NCI-H1105 (cell line): ENCODE measurements around the gene PDE9A.

Experiments used
- DNase-seq: peaks from one replicate; lab custom pipeline; 2025; lab: John Stamatoyannopoulos, UW

PDE9A gene

DNA sequence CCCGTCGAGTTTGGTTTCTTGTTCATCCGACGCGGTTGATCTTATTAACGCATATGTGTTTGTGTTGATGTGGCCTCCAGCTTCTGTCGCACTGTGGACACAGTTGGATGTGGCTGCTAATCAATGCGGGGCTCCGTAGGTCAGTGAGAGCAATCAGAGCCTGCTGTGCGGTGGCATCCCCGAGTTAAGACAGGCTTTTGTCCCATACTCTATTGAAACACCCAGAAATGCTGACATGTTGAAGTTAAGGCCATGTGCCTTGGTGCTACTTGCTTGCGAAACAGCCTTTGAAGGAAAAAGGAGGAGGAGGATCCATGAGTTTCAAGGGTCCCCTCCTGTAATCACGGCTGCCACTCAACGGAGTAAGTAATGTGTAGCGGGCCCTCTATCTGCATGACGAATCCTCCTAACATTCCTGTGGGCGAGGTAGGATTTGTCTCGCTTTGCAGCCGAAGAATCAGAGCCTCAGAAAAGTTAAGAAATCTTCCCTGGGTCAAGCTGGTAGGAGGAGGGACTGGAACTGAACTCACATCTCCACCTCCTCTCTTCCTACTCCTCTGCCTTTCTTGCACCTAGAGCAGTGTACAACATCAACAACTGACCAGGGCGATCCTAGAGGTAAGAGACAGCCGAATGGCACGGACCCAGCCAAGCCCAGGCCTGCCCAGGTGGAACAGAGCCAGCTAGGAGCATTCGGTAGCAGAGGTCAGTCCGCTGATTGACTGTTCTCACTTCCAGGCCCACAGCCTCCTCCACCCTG is 19.5 kb downstream of the PDE9A start:
- DNase-seq = no peak

DNA sequence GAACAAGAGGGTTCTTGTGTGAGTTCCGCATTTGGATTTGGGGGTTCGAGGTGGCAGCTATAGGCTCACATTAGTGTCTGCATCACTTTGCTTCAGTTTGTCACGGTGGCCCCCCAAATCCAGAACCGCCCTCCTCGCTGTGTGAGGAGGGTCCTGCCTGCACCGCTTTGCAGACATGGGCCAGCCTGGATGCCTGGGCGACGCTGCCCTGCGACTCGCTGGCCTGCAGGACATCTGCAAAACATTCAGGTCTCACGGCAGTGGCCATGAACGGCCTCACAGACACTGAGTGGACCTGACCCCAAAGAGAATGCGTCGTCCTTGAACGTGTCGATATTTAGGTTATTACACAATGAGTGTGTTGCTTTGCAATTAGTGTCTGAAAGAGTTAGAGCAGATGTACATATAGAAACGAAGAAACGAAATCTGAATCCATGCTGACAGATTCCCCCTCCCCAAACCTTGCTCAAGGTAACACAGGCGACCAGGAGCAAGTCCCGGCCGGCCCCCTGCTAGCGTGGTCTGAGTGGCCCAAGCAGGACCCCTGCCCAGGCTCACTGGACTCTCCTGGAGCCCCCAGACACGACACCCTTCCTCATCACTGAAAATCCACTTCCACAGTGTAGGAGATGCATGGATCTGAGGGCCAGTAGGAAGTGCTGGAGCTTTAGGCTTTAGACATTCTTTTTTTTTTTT is 20.4 kb downstream of the PDE9A start:
- DNase-seq = no peak

DNA sequence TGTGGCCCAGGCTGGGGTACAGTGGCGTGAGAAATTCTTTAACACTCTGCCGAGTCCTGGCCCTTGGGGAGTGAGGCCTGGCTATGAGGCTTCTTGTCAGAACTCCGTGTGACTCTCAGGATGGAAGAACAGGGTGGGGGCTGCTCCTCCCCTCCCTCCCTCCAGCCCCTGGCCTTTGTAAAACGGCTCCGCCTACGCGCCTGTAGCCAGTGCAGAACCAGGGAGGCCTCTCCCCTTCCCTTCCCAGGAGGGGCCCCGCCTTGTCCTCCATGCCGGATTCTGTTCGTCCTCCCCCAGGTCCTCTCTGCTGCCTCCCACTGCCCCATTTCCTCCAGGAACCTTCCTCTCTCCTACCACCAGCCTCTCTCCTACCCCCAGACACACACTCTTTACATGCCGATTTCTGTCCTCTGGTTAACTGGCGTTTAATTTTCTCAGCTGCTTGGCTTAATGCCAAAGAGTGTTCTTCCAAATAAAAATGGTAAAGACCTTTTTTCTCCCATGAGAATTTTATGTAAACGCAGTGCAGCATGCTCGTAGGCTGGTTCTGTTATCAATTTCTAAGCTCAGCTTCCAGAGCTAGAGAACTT is 21.0 kb downstream of the PDE9A start:
- peak; percentile 82 for DNase-seq

DNA sequence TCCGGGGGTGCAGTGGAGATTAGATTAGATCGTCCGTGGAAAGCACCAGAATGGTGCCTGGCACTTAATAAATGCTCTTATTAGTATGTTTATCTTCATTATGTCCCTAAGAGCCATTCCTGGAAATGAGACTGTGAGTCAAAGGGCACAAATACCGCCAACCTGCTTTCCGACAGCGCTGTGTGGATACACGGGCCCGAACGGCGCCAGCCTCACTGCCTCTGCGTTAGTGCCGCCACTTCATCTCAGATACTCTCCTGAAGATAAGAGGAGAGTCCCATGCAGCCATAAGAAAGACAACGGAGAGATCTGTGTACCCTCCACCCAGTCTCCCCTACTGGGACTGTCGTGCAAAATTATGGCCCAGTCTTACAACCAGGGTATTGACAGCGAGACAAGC is 22.0 kb downstream of the PDE9A start:
- no peak for DNase-seq

DNA sequence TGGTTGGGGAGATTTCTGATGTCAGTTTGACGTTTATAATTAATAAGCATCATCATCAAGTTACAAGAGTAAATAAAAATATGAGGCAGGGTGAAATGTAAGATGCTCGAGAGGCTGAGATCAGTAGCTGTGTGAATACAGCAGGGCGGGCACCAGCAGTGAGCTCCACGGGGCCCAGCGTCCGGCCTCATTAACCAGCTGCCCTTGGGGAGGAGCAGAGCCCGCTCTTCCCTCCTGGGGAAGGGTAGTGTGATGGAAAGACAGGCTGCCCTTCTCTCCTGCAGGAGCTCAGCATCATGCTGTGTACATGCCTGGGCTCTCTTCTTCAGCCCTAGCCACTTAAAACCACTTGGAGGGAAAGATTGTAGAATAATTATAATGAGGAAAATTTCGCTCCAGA is 23.4 kb downstream of the PDE9A start:
- DNase-seq = no peak

DNA sequence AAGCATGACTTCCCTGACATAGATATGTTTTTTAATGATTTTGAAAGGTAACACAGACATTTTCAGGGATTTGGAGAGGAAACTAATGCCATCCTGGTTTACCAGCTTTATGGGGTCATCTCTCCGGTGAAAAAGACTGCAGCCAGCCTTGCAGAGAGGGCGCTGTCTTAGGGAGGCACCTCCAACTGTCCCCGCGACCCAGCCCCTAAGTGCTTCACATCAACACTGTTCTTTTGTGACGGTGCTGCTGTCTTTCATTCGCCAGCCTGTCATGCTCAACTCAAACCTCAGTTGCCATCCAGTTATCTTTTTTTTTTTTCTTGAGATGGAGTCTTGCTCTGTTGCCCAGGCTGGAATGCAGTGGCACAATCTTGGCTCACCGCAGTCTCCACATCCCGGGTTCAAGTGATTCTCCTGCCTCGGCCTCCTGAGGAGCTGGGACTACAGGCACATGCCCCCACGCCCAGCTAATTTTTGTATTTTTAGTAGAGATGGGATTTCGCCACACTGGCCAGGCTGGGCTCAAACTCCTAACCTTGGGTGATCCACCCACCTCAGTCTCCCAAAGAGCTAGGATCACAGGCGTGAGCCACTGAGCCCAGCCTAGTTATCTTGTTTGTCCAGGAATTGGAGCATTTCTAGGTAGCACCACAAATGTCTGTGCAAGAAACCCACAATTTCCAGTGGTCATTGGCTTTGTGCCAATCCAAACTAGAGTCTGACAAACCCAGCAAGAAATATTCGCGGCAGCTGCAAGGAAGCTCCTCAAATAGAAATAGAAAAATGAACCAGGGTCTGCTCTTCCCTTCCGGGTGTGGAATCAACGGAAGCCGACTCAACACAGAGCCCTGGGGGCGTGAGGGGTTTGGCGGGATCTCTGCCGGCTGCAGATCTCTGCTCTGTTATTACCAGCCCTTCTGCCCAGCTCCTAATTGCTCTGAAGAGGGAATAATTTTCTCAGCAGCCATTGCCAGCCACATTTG is 24.2 kb downstream of the PDE9A start:
- DNase-seq = peak; percentile 77

DNA sequence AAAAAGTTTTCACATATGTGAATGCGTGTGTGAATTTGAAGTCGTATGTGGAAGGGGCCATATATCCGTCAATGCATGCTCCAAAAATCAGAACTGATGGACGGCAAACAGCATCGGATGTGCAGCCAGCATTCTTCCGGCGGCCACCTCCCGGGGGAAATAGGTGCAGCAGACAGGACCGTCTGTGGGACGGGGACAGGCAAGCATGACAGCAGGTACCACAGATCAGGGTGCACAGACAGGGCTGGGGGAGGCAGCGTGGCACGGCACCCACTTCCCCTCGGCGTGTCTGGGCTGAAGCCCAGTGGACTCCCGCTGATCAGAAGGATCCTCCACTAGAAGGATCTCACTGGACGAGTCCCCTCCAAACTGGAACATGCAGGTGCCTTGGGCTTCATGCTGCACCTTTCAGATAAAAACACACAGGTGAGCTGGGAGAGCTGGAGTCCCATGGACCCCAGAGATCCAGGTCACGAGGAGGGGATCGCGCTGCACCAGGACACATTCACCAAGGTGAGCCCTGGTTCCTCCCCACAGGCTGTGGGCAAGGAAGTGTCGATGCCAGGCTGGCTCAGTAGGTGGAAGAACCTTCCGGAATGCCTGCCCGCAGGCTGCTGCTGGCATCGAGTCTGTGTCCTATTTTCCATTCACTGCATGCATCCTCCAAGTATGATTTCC is 25.3 kb downstream of the PDE9A start:
- no peak for DNase-seq

DNA sequence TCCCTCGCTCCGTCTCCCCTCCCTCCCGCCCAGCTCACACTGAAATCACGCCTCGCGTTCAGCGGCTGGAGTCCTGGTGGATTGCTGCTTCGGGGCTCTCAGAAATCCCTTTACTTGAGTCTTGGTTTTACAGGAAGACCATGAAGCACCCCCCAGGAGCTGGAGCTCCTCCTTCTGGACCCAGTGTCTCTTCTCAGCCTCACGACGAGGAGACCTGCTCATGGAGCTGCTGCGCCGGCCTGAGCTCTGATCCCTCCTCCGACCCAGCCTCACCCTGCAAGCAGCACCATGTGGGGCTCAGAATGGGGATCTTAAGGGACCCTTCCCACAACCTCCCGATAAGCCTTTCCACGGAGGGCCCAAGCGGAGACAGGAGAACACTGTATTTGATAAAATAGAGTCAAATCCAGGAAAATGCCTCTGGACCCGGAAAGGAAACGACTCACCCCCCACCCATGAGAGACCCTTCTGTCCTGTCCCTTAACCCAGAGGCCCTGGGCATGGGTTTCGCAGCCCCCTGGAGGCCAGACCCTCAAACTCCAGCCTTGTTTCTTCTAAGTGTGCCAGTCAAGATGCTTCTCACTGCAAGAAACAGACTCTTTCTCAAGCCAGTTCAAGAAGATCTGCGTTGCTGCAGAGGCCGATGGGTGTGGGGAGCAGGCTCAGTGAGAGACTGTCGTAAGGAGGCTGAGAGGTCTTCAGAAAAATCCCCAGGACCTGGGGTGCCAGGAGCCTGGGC is 26.1 kb downstream of the PDE9A start:
- no peak for DNase-seq

DNA sequence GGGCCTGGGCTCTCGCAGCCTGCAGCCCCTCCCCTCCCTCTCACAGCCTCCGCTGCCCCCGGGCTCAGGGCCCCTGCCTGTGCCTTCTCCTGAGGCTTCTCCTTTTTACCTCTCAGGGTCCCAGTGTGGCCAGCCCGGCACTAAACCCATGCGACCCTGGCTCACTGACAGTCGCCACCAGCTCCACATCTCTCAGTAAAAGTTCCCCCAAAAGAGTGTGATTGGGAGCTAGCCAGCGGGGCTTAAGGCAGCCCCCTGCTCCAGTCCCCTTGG is 26.6 kb downstream of the PDE9A start:
- DNase-seq = no peak

DNA sequence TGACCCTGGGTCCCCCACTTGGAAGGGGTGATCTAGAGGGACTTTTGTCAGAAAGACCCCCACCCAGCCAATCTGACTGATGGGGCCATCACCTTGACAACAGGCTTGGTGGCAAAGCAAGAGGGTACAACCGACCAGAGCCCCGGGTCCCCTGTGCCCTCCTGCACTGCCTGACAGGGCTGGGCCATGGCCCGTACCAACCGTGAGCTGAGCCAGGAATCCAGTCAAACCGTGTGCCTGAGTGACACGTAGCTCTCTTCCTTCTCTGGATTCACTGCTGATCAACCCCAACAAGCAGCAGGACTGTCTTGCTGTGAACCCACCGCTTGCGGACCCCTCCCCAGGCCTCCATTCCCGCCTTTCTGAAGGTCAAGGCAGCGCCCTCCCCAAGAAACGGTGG is 27.0 kb downstream of the PDE9A start:
- DNase-seq = no peak

DNA sequence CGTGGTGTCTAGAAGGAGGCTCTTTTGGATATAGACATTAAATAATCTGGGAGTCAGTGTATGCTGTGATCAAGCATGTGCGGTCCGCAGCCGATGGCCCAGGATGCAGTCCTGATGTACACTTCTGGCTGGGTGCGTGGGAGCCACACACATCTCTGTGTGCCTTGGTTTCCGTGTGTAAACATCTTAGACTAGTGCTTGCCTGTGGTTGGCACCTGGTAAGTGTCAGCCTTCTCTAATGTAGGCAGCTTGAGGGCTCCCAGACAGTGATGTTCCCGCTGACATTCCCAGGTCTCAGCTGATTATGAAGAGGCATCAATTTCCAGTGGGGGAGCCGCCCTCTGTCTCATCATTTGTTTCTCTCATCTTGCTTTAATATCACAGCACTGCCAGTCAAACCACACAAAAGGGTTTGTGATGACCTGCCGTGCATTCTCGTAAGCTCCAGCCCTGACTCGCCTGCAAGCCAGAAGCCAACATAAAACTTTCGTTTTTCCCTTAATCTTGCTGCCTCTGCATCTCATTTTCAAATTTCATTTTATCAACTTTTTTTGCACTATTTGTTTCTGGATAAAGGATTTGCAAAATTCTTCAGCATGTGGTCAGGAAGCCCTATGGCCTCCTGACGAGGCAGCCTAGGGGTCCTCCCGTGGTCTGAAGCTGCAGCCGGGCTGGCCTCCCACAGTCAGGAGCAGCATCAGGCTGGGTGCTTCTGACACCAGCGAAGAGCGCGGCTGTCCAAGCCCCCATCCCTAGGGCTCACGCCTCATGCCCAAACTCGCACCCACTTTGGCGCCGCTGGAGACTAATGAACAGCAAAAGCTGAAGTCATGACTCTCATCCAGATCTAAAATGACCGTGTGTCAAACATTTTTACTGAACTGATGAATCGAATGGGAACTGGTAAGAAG is 28.1 kb downstream of the PDE9A start:
- DNase-seq = no peak

DNA sequence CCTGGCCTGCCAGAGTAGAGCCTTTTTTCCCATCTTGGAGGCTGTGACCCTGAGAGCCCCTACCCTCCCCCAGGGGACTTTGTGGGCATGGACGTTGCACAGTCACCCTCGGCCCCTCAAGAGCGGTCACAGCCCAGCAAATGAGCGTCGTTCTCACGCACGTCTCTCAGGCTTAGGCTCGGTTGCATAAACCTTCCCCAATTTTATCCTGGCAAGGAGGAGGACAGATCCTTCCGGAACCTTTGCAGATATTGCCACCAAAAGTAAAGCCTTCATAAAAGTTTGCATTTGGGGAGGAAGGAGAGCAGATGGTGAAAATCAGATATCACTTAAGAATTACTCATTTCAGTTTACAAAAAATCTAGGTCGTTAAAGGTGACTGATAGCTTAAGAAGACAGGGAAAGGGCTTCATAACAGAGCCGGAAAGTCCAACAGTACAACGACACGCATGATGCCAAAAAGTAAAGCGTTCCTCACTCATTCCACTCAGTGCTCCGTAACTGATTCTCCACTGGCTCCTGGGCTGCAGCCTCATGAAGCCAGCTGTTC is 29.3 kb downstream of the PDE9A start:
- DNase-seq = no peak

DNA sequence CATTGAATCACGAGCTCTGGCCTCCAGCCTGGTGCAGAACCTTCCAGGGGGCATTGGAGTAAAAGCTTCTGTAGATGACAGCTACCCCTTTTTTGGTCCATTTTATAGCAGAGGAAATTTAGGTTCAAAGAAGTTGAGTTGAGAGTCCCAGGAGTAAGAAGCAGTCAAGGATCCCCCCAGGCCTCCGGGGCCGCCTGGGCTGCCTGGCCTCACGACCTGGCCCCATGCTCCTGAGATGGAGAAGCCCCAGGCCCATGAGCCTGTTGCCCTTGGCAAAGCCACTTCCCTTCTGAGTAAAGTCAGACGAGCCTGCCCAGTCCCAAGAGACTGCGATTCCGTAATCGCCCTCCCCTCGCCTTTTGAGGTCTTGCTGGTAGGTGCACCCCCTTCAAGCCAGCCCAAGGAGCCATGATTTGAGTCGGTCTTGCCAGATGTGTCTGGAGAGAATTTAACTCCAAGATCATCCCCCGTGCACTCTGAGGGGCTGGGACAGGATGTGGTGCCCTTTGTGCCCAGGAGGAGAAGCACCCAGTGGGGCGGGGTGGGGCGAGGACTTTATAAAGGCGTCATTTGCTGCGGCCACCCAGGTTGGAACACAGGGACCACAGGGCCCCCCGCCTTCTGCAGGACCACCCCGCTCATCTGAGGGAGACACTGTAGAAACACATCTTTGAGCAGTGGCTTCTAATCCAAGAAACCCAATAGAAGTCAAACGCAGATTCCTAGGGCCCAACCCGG is 30.1 kb downstream of the PDE9A start:
- no peak for DNase-seq

DNA sequence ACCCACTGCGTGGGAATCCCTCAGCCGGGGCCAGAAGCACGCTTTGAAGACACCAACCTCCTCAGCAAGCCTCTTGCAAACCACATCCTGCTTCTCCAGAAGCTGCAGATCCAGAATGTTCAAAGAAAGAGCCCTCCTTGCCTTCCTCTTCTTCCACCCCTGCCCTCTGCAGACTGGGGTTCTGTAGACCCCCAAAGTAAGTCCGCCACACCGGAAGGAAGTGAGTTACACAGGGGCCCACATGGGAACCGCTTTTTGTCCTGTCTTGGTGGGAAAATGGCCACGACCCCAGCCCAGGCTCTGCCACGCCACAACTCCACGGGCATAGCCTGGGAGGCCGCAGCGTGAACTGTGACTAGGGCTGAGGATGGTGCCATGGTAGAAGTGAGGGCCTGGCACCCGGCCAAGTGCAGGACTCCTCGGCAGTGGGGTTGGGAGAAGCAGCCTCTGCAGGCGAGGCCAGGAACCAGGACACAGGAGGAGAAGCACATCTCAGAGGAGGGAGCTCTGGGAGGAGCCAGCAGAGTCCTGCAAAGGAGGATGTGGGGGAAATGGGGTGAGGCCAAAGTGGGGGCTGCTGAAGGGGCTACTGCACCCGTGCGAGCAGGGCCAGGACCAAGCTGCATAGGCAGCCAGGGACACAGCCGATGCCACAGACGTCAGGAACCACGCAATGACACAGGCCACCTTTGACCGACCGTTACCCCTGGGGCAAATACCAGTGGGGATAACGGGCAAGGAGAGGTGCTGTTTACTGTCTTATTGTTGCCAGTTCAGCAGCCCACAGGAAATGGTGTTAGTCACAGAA is 30.9 kb downstream of the PDE9A start:
- peak; percentile 7 for DNase-seq

DNA sequence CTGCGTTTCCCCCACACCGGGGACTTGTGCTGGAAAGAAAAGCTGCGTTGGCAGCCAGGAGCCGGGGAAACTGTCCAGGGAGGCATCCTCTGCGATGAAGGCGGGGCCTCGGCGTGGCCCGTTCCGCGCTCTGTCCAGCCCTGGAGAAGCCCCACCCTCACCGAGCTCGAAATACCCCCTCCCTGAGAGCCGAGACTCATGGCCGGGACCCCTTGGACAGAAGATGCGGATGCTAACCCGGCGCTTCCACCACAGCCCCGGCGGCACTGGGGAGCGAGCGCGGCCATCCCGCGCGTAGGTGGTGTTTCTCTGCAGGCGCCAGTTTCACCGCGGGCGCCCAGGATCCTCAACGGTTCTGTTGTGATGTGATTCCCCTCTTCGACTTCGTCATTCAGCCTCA is 31.6 kb downstream of the PDE9A start:
- no peak for DNase-seq

DNA sequence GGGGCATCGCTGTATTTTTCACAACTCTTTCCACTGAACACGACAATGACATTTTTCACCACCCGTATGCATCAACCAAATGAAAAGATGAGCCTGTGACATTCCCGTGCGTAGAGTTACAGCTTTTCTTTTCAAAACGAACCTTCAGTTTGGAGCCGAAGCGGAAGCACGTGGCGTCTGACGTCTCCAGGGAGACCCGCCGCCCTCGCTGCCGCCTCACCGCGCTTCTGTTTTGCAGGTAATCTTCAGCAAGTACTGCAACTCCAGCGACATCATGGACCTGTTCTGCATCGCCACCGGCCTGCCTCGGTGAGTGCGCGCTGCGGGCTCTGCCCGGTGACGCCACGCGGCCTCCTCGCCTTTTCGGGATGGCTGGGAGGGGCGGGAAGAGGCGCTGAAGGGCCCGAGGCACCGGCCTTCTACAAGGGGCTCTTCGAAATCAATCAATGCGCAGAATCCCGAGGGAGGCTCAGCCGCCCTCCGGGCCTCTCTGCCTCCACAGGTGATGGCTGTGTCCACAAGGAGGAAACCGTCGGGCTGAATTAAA is 32.6 kb downstream of the PDE9A start:
- no peak for DNase-seq

DNA sequence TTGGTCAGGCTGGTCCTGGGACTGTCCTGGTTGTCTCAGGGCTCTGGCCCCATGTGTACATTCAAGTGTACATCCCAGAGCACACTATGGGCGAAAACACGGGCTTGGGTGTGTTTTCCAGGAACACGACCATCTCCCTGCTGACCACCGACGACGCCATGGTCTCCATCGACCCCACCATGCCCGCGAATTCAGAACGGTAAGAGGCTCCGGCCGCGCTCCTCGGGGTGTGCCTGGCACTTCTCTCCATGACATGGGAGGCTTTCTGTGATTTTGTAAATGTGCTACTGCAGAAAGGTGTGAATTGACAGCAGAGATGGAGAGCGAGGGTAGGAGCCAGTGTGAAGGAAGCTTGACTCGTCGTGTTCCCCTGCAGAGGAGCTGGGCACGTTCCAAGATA is 34.4 kb downstream of the PDE9A start:
- DNase-seq = no peak
